NOMO-1 treated with DMSO at 0.1 percent for 48 hours (cell line): Measurements from ENCODE around the gene OR4D10.
A peak's percentile ranks its signal among the peaks of the same experiment; 100 is the strongest.
"Not testable (repeated sequence)": the region's sequence is repeated elsewhere in the genome, so short reads cannot be mapped to it uniquely, and the experiment has no call there.

ENCODE experiments used
- DNase-seq: peaks from one replicate; lab custom pipeline; 2025; ENCODE audit not compliant: unreplicated experiment; lab: John Stamatoyannopoulos, UW

The OR4D10 gene

DNA sequence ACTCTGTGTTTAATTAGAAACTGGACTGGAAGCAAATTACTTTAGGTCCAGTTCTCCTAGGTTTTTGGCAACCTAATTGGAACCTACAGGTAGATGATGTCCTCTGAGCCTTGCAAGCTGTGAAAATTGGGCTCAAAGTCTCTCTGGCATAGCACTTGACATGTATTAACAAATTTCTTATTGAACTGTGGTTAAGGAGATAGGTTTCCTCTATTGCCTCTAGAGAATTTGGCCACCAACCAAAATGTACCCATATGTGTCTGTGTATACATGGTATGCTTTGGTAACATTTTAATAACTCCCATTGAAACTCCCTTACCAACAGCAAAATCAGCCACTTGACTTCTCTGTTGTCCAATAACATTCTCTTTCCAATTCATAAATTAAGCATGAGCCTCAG is at the start of gene OR4D10:
OR4D10 (plus strand) TSS at position 301 of the 400 bp plus-strand sequence. CDS start 4,115 bp downstream, outside the sequence.
- DNase-seq, result no peak

DNA sequence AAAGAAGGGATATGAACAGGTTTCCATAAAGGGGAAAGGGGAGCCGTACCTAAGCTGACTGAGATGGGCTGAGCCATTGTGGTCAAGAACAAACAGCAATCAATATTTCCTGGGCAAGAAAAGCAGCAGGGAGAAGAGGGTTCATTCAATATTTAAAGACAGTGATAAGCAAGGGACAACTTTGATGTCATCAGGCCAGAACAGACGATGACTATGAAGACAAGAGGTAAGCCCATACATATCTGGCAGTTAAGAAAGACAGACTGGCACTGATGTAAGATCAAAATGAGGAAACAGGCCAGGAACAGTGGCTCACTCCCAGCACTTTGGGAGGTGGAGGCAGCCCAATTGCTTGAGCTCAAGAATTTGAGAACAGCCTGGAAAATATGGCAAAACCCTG is 49.3 kb upstream of the OR4D10 start:
- no peak for DNase-seq

DNA sequence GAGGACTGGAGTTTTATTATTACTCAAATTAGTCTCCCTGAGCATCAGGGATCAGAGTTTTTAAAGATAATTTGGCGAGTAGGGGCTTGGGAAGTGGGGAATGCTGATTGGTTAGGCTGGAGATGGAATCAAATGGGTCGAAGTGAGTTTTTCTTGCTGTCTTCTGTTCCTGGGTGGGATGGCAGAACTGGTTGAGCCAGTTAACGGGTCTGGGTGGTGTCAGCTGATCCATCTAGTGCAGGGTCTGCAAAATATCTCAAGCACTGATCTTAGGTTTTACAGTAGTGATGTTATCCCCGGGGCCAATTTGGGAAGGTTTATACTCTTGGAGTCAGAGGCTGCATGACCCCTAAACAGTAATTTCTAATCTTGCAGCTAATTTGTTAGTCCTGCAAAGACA is 48.0 kb upstream of the OR4D10 start:
- DNase-seq, result no peak

DNA sequence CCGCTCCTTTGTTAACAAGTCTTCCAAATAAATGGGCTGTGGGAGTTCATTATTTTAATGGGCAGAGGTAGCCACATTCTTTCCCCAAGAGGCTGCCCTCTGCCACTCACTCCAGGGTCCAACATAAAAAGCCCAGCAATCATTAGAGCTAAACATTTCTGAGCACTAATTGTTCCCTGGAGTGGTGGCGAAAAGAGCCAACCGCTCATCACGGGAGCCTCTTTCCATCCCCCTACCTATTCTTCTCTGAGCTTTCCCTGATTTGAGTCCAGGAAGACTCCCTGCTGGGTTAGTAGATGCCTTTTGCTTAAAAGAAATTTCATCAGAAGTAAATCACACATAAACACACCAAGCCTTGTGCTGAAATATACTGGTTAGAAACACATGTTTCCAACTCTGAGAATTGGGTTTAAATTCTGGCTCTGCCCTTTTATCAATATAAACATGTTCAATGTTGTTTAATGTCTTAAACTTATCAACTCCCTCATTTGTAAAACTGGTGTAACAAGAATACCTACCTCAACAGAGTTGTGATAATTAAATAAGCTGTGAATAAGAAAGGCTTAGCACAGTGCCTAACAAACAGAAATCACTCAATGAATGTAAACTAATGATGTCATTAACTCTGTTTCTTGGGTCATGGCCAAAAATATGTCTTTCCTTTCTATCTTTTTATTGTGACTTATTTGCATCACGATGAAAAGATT is 46.6 kb upstream of the OR4D10 start, which contains the start of gene OR5A2:
OR5A2 (minus strand) TSS at position 53 of the 707 bp plus-strand sequence. CDS start 3,460 bp downstream, outside the sequence.
- DNase-seq, result no peak

DNA sequence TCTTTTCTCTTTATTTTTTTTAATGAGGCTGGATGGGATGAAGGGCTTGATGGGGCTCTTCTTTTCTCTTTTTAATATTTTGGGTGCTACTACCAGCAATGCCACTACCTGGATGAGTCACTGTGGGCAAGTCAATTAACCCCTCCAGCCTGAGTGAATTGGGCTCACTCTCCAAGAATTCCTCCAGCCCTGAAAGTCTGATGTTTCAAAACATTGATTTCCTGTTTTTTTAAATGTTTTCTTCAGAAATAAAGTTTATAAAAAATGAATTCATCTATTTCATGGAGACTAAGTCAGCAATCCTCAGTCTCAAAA is 46.1 kb upstream of the OR4D10 start:
- no peak for DNase-seq

DNA sequence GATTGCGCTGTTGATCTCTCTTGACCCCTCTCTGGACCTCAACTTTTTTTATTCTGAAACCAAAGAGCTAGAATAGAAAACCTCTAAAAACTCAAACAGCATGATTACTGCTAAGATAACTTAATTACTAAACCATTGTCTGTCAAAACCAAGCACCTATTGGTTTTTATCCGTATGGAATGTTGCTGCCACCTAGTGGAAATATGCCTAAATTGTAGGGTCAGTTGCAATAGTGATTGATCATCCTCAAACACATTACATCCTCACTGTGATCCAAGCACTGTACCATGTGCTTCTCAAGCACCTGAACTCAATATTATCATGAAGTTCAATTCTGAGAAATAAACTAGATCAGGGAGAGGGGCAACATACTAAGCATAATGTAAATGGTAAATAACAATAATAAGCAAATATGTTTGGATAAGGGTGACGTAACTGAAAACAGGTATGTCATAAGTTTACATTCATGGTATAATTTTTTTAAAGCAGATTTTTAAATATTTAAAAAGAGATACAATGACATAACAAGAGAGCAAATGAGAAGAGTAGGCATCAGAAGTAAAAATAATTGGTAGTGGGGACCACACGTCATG is 43.1 kb upstream of the OR4D10 start:
- peak; percentile 73 for DNase-seq

DNA sequence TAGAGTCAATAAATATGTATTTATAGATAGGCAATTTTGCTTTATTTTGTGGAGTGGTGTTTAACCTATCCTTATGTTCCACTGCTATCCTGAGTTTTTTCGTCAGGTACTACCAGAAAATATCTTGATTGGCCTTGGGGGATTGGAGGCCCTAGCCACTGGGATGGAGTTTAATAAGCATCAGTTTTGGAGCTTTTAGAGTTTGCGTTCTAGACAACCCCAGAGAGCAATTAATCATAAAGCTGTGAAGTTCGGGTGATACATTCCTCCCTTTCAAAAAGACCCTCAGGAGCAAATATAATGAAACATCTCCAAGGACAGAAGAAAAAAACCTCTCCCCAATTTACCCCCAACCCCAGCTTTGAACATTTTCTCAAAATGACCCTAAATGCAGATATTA is 36.9 kb upstream of the OR4D10 start, which contains the start of gene OR5A1:
OR5A1 (plus strand) TSS at position 301 of the 400 bp plus-strand sequence. CDS start 6,700 bp downstream, outside the sequence.
- no peak for DNase-seq

DNA sequence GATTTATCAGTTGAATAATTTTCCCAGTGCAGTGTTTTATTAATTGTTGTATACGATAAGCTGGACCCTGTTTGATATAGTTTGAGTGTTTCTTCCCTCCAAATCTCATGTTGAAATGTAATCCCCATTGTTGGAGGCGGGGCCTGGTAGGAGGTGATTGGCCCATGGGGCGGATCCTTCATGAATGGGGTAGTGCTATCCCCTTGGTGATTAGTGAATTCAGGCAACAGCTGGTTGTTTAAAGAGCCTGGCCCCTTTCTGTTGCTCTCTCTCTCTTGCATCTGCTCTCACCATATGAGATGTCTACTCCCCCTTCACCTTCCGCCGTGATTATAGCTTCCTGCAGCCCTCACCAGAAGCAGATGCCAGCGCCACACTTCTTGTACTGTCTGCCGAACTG is 35.3 kb upstream of the OR4D10 start:
- no peak for DNase-seq

DNA sequence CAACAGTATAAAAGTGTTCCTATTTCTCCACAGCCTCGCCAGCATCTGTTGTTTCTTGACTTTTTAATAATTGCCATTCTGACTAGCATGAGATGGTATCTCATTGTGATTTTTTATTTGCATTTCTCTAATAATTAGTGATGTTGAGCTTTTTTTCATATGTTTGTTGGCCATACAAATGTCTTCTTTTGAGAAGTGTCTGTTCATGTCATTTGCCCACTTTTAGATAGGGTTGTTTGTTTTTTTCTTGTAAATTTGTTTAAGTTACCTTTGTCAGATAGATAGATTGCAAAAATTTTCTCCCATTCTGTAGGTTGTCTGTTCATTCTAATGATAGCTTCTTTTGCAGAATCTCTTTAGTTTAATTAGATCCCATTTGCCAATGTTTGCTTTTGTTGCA is 27.5 kb upstream of the OR4D10 start:
- DNase-seq, result not testable (repeated sequence)

DNA sequence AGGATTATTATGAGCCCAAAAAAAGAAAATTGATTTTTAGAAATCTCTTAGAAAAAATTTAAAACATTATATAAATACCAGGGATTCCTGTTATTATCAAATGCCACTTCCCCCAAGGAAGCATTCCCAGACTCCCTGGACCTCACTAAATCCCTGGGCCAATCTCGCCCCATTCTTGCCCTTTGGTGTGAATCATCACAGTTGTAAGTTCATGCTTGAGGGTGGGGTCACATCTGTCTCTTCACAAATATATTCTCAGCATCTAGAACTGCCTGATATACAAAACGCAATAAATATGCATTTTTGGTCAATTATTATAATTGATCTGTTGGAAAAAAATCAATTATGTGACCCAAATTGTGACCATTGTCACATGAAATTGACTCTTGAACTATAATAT is 24.6 kb upstream of the OR4D10 start:
- DNase-seq, result no peak

DNA sequence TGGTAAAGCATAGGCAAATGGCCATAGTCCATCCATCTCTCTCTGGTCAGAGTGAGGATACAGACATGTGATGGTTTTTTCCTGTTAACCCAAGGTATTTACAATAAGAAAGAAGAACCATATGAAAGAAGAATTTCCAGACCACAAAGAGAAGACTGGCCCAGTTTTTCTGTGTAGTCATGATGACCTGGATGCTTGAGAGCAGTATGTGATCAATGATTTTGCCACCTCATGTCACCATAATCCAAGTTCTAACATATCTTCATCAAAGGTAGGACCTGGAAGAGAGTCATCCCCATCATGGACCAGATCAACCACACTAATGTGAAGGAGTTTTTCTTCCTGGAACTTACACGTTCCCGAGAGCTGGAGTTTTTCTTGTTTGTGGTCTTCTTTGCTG is 16.5 kb upstream of the OR4D10 start, which contains the start of gene OR4D6:
OR4D6 (plus strand) TSS at position 301 of the 400 bp plus-strand sequence; CDS start at position 301, 0 bp downstream.
- no peak for DNase-seq

DNA sequence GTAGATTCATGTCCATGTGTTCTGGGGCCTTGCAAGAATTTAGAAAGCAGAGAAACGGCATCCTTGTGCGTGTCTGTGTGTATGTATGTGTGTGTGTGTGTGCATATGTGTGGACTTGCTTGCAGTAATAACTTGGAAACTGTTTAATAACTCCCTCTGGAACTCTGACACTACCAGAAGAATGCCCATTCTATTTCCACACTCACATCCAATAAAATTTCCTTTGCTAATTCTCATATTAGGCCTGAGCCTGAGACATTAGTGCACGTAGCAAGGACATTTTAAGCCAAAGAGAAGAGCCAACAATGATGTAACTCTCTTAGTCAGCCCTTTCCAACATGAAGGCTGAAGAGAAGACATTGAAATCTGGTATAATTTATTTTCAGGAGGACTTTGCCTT is 13.2 kb upstream of the OR4D10 start:
- DNase-seq, result no peak

DNA sequence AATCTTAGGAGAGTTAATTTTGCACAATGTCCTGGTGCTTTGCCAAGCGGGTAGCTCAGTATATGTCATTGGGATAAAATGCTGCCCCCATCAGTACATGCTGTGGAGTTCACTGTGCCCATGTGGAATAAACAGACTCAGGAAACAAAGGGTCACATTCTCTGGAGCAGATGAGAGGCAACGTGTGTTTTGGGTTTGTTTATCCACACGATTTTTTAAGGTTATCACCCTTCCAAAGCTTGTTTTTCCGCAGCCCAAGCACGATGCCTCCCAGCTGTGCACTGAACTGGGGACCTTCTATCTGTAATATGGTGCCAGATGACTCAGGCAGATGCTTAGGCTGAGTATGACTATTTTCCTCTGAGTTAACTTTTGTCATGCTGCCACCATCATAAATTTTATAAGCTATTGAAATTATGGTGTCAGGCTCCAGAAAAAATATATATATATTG is 9.9 kb upstream of the OR4D10 start:
- no peak for DNase-seq

DNA sequence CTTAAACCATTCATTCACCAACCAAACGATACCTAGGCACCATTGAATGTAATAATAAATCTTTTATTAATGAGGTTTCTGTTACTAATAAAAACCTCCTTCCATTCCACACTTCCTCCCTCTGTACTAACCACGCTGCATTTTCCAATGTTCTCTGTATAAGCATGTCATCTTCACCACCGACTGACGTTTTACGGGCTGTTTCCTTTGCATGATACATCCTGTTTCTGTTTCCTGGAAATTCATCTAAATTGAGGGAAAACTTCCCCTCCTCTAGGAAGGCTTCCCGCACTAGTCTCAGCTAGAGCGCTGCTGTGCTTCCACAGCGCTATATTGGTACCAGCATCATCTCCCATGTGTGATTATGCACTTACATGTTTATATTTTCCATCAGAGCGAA is 2.1 kb downstream of the OR4D10 start:
- no peak for DNase-seq

DNA sequence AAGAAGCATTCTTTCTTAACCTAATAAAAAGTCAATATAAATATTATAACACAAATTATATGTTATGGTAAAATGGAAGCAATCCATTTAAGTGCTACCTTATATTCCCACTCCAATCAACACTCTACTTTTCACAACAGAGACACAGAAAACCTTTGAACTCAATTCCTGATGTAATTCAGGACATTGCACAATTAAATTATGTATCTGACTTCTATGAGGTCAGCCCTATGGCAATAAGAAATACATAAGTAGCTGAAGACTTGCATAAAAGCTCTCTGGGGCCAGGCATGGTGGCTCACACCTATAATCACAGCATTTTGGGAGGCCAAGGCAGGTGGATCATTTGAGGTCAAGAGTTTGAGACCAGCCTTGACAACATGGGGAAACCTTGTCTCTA is 6.8 kb downstream of the OR4D10 start:
- DNase-seq, result peak; percentile 11

DNA sequence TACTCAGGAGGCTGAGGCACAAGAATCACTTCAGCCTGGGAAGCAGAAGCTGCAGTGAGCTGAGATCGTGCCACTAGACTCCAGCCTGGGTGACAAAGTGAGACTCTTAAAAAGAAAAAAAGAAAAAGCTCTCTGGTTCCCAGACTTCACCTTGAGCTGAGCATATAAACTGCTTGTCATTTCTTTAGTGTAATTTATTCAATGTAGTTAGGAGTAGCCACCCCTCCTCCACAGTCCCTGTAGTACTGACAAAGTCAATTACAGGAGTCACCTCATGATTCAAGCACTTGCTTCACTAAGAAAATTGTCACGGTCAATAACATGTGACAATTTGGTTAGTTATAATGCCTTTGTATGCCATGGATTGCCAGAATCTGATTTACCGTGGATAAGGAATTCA is 7.2 kb downstream of the OR4D10 start:
- no peak for DNase-seq

DNA sequence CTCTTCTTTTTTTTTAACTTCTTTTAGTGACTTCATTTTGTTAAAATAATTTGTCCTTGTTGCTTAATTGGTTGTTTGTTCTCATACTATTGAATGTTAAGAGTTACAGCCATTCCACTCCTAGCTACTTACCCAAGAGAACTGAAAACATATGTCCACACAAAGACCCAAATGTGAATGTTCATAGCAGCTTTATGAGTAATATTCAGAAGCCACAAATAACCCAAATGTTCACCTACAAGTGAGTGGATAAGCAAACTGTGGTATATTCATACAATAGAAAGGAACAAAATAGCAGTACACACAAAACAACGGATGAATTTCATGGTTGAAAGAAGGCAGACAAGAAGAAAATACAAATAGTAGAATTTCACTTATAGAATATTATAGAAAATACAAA is 28.8 kb downstream of the OR4D10 start:
- no peak for DNase-seq

DNA sequence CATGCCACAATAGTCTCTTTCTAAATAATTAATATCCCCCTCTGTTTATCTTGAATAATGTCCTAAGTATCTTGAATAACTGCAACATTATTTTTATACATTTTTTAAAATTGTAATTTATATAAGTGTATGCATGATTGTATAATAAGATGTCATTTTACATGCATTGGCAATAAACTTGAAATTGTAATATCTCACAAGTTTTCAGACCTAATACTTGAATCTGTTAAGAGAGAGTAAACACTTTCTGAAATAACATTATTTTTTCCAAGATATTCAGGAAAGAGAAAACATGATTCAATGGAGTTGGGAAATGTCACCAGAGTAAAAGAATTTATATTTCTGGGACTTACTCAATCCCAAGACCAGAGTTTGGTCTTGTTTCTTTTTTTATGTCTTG is 30.2 kb downstream of the OR4D10 start, which contains the start of gene OR4D11:
OR4D11 (plus strand) TSS at position 301 of the 400 bp plus-strand sequence; CDS start at position 301, 0 bp downstream.
- DNase-seq, result no peak

DNA sequence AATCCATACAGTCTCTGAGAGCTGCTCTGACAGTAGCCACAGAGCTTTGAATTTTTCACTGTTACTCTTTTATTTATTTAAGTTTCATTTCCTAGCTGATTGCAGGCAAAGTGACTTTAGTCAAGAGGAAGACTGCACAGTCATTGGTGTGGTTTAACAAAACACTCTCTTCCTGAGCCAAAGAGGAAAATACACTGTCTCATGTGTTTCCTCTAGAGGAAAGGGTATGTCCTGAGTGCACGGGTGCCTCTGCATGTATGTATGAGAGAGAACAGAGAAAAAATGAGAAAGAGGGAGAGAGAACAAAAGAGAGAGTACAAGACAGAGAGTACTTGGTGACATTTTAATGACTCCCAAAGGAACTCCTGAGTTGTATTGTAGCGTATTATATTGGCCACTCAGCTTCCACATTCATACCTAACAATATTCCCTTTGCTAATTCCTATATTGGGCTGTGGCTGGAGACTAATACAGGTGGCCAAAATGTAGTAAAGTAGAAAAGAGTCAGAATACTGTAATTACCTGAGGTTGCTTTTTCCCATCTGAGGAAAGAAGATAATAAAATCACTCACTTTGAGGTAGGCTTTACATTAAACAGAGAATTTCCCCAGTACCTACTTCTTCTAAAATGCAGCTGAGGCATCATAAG is 38.0 kb downstream of the OR4D10 start, which contains the start of gene OR4D9:
OR4D9 (plus strand) TSS at position 599 of the 649 bp plus-strand sequence. CDS start 3,374 bp downstream, outside the sequence.
- peak; percentile 79 for DNase-seq

DNA sequence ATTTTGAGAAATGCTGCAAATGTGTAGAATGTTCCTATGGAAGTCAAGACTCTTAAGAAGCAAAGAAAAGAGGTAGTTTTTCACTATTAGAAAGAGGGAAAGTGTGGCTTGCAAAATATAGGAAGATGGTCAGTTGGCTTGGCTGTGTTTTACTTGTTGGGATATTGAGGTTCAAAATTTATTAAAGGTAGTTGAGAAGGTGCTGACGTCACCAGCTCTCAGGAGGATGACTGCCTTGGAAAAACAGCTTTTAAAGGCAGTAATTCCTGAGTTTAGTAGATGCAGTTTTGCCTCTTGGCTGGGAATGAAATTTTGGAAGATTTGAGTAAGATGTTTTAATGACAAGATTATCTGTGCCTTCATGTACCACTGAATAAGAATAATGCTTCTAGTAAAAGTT is 38.6 kb downstream of the OR4D10 start:
- DNase-seq, result no peak

DNA sequence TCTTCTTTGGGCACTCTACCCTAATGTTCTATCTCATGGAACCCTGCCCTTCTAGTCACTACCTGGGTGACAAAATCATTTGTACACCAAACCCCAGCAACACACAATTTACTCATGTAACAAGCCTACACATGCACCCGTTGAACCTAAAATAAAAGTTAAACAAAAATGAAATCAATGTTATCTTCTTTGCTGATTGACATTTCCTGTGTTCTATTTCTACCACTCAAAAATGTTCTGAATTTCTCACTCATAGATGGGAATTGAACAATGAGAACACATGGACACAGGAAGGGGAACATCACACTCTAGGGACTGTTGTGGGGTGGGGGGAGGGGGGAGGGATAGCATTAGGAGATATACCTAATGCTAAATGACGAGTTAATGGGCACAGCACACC is 47.0 kb downstream of the OR4D10 start:
- not testable (repeated sequence) for DNase-seq

DNA sequence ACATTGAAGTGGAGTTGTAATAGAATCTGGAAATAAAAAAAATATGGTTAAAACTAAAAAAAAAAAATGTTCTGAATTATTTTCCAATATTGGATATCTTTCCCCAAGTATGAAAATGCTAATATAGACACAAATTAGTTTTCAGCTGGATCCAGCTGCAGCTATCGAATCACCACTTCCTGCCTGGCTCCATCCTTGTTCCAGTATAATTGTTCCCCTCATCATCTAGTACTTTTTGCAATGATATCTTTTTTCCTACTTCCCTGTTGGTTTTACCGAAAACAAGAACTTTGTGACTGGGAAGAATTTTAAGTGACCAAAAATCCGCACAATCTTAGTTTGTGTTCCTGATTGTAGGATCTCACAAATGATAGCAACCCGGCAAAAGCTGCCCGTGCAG is 47.6 kb downstream of the OR4D10 start:
- no peak for DNase-seq
